GM12892 (cell line): ENCODE results near the gene NACC1.

Source experiments
- DNase-seq: peaks from one replicate; pipeline ENCODE4 v3.0.0; 2011; ENCODE audit not compliant: insufficient read length
- FAIRE-seq: peaks from 2 replicates; lab custom pipeline; 2011; peaks lifted over from hg19 to GRCh38; lab: Jason Lieb, UNC
- POLR2A ChIP-seq: IDR thresholded peaks from 2 replicates; pipeline ENCODE4 v1.6.1; 2011; ENCODE audit warnings: low read depth, low read length, control low read depth
- POLR2AphosphoS5 ChIP-seq: IDR thresholded peaks from 2 replicates; pipeline ENCODE4 v1.6.1; 2011; ENCODE audit warnings: low read depth, low read length, control low read depth
- TAF1 ChIP-seq: IDR thresholded peaks from 2 replicates; pipeline ENCODE4 v1.6.1; 2011; ENCODE audit warnings: low read depth, mild to moderate bottlenecking, control low read depth, low read length, borderline replicate concordance

Gene NACC1

DNA sequence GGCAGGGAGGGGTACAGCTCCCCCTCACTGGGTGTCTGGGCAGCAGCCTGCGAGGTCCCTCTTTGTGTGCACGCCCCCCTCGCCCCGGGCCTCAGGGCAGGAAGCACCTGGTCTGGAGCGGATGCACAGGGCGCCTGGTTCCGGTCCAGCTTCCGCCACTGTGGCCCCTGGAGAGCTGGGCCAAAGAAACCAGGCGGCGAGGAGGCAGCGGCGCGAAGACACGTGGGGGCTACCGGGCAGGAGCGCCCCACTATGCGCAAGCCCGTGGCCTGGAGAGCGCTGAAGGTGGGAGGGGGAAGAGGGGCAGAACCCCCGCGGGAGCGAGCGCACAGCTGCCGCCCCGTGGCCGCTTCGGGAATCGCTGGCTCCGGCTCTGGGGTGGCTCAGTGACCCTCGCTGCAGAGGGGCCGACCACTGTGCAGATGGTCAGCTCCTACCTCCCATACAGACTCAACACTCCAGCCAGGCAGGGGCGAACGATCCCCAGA lies 13.7 kb upstream of the NACC1 start:
- DNase-seq (peak; percentile 83), FAIRE-seq (peak; percentile 97)
- TF ChIP-seq POLR2AphosphoS5 (no peak; the same call in 1 of the 2 replicates), POLR2A (peak; percentile 12; the same call in 1 of the 2 replicates)

DNA sequence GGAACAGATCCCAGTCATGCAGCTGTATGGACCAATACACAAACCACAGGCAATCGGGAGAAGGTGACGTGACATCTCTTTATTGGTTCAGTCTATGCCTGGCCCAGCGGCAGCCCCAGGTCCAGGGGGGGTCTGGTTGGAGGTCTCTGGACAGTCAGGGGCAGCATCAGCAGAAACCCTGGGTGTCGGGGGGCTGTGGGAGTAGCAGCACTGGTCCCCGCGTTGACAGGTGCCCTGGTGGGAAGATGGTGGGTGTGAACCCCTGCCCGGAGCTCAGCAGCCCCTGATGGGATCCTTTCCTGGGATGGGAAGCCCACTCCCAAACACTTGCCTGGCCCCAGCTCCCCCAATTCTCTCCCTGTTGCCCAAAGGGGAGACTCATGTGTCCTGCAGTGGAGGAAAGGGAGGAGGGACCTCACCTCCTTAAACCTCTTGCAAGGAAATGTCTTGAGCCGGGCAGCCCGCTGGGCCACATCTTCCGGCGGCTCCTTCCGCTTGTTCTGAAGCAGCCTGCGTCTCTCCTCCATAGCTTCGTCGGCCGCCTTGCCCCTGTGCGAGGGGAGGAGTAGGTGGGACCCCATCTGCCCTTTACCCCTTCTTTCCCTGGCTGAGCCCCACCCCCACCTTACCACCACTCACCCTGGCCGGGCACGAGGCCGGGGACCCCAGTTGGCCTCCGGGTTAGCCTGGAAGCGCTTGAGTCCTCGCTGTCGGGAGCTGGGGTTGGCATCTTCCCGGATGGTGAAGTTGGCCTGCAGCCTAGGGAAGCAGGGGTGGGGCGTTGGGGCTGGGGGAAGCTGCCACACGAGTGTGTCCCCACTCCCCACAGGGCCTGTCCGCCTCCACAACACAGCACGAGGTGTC lies 13.0 kb upstream of the NACC1 start:
- DNase-seq (no peak), FAIRE-seq (peak; percentile 62)
- peak; percentile 38; the same call in 1 of the 2 replicates for TF ChIP-seq POLR2AphosphoS5
- TF ChIP-seq TAF1 = no peak
- TF ChIP-seq POLR2A = peak; percentile 8

DNA sequence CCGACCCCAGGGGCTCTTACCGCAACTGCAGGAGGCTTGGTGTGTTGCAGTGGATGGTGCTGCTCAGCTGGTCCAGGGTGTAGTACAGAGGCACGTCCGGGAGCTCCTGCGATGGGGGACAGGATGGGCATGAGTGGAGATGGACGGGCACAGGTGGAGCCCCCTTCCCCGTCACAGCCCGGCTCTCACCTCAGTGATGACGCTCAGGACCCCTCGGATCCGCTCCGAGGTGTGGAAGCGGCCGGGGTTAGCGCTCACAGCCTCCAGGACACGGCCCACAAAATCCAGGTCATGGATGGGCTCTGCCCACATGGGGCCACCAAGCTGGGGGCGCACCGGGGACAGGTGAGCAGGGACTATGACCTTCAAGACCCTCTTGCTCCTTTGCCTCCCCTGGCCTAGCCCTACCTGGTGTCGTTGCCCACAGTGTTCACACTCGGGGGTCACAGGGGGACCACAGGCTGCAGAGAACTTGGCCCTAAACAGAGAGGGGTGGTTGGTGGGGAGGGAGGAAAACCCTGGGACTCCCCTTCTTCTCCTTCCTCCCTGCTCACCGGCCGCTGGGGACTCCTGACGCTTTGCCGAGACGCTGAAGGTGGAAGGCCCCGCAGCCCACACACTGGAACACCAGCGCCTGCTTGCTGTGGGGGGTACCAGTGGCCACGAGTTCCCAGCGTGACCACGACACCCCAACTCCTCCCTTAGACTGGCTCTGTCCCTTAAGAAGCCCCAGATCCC lies 8.5 kb upstream of the NACC1 start:
- FAIRE-seq (no peak), DNase-seq (no peak)
- TF ChIP-seq TAF1 (no peak), POLR2A (no peak), POLR2AphosphoS5 (no peak)

DNA sequence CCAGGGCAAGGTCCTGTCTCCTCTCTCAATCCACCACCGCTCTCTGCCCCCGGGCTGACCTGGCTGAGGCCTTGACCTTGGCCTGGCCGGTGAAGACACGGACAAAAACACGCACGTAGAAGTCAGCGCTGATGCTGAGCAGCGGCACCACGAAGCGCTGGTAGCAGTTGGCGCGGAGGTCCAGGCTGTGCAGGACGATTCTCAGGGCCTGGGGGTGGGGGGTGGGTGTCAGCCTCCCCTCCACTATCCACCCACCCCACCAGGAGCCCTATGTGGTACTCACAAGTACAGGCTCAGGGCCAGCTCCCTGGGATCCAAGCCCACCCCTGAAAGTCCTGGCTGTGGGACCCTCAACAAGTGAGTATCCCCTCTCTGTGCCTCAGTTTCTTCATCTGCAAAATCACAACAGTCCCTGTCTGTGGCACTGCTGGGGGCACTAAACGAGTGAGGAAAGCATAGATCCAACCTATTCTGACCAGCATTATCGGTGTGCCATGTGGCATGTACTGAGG lies 7.9 kb upstream of the NACC1 start:
- DNase-seq (no peak), FAIRE-seq (no peak)
- no peak for TF ChIP-seq TAF1
- peak; percentile 34; the same call in 1 of the 2 replicates for TF ChIP-seq POLR2AphosphoS5

DNA sequence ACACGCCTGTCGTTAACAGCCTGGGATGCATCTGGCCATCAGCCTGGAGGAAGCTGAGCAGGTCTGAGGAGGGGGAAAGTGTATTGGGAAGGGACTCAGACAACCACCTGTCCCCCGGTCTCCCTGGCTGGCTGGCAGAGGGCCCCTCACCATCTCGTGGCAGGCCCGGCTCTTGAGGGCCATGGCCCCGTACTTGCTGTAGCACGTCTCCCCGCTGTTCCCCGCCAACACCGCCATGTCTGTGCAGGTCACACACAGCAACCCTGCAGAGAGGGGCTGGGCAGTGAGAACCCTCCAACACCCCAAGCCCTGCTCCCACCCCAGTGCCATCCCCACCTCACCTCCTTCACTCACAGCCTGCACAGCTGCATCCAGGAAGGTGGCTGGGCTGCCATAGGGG lies 5.5 kb upstream of the NACC1 start:
- DNase-seq = no peak
- no peak for TF ChIP-seq POLR2AphosphoS5
- TF ChIP-seq POLR2A = no peak
- TF ChIP-seq TAF1 = no peak
- FAIRE-seq = no peak

DNA sequence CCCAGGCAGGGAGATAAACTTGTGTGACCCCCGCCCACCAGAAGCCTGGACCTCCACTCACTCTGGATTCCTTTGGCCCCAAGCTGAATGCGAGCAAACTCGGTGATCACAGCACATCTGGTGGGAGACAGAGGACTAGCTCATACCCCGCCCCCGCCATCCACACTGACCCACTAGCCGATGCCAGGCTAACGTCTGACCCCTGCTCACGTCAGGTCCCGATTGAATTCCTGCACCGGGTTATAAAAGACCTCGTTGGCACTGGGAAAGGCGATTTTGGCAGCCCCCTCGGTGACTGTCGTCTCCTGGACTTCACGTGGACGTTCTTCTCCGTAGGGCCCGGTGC lies 2.2 kb upstream of the NACC1 start:
- no peak for FAIRE-seq
- no peak for DNase-seq
- TF ChIP-seq POLR2A (no peak), TAF1 (no peak), POLR2AphosphoS5 (no peak)

DNA sequence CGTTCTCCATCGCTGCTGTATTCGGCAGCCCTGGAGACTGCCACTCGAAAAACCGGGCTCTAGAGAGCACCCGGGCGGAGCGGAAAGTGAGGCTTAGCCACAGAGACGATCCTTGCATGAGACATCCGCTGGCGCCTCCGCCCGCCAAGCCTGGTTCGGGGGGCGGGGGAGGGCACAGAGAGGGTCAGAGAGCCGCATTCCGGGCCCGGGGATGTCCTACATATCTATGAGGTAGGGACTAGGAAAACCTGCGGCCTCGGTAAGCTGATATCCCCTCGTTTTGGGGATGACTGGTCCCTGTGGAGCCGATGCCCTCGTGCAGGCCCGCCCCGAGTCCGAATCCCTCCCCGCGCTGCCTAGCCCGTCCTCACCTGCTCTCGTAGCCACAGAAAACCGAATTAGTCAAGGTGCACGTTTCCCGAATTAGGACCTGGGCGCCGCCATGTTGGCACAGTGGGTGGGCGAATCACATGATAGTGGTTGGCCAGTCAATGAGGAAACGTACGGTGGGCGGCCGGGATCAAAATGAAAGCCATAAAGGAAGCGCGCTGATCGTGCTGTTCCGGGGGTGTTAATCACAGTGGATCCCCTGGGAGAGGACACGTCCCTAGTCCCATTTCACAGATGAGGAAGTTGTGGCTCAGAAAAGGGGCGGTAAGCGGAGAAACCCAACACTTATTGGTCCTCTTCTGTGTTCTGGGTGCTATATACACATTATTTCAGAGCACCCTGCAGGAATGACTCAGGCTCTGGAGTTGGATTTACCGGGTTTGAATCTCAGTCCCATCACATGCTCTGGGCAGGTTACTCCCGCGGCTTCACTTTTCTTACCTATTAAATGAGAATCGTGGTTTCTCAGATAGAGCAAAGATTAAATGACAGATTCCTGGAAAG lies 1.5 kb upstream of the NACC1 start, which contains the start of gene TRMT1:
TSS of gene TRMT1 (minus strand) at position 459 of the 894 bp plus-strand sequence. CDS start at position 118, 341 bp downstream.
- FAIRE-seq = peak; percentile 94
- DNase-seq = peak; percentile 92
- TF ChIP-seq POLR2A (peak; percentile 46; the same call in 1 of the 2 replicates), POLR2AphosphoS5 (peak; percentile 33; the same call in 1 of the 2 replicates), TAF1 (no peak)

DNA sequence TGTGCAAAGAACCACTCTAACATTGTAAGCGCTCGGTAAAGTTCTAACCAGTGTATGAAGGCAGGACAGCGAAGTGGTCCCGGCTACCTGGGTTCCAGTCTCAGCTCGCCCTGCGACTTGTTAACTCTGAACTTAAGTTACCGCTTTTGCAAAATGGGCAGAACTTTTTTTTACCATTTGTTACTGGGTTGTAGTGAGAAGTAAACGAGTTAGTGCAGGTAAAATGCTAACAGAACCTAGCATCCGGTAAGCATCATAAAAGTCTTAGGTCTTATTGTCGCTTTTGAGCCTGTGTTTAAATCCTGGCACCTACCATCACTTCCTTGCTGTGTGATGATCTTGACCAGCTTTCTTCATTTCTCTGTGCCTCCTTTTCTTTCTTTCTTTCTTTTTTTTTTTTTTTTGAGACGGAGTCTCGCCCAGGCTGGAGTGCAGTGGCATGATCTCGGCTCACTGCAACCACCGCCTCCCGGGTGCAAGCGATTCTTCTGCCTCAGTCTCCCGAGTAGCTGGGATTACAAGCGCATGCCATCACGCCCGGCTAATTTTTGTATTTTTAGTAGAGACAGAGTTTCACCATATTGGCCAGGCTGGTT lies 790 bp upstream of the NACC1 start:
- TF ChIP-seq POLR2AphosphoS5 = no peak
- TF ChIP-seq TAF1 = no peak
- no peak for TF ChIP-seq POLR2A
- FAIRE-seq = no peak
- DNase-seq = no peak

DNA sequence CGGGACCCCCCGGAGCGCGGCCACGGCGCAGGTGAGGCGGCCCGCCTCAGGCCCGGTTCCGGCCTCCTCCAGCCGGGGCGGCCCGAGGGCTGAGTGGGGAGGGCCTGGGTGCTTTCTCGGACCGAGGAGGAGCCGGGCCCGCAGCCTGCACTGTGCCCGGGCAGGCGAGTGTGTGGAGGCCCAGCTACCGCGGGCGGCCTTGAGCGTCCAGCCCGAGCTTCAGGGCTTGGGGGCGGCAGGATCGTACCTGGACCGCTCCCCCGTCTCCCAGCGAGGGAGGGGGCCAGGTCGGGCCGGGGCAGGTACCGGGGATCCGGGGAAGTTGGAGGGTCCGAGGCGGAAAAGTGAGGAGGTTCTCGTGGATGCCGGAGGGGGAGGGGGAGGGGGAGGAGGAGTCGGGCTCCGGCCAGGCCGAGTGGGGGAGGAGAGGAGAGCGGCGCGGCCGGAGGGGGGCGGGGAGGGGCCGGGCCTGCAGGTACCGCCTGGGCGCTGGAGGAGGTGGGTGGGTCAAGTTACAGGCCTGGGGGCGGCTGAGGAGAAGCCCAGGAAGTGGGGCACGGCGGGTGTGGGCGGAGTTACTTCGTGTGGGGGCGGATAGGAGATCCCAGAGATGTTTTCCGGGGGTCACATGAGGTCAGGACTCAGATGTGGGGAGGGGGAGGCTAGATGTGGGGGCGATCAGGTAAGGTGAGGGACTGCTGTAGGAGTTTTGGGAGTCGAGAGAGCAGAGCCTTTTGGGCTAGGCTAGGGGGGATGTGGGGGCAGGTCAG lies 545 bp downstream of the NACC1 start:
- peak; percentile 21 for FAIRE-seq

DNA sequence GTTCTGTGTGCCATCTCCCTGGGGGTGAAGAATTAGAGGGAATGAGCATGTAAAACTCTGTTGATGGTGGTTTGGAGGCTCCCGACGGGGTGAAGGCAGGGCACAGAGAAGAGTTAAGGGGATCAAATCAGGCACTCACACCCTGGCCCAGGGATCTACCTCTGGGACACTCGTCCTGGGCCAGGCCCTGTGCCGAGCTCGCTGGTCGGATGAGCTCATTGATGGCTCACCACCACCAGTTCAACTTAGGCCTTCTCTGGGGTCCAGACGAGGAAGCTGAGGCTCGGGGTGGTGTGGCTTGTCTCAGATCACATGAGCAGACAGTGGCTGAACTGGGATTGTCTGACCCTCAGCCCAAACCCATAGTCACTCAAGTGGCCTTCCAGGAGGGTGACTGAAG lies 1.6 kb downstream of the NACC1 start:
- no peak for DNase-seq
- TF ChIP-seq POLR2AphosphoS5 = no peak
- no peak for TF ChIP-seq POLR2A
- no peak for TF ChIP-seq TAF1
- FAIRE-seq = no peak

More for the DNA sequence above, 545 bp downstream of the NACC1 start:
- DNase-seq = peak; percentile 73
- no peak for TF ChIP-seq POLR2A
- no peak for TF ChIP-seq TAF1
- no peak for TF ChIP-seq POLR2AphosphoS5
